GM21423 (cell line): Measurements from ENCODE around the gene STAT1.
A peak's percentile ranks its signal among the peaks of the same experiment; 100 is the strongest.

Experiments used
- ATAC-seq: cut with Tn5 transposase; IDR thresholded peaks from one replicate; pipeline ENCODE4 v1.9.1; 2021; ENCODE audit warnings: mild to moderate bottlenecking, moderate library complexity; ENCODE audit not compliant: unreplicated experiment

Gene STAT1

DNA sequence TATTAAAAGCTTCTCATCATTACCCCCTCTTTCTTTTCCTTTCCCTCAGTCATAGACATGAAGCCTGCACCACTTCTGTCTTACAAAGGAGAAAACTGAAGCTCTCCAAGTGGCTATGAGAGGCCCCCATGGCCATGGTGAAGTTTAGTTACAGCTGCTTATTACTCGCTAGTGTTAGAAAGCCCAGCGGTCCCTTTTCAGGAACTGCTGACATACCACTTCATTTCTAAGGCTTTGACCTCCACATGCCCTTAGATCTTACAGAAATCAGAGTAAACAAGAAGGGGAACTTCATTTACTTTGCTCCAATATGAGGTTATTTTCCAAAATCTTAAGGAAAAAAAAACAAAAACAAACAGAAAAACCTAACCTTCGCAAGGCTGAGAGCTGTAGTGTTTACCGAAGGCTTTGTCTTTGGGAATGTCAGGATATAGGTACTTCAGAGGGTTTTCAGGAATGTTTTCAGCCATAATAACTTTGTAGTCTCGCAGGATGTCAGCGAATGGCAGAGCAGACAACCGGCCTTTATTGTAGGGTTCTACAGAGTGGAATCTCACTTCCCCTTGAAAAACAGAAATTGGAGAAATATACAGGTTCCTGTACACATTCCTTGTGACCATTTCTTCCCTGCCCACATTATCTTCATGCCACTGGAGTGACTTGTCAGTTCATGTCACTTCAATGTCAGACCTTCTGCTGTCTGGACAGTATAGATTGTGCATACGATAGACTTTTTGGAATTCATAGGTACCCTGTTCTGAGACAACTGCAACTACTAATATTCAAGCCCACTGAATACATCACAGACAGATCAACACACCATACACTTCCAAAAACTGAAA is 18.8 kb upstream of the STAT1 start:
- ATAC-seq, result no peak

DNA sequence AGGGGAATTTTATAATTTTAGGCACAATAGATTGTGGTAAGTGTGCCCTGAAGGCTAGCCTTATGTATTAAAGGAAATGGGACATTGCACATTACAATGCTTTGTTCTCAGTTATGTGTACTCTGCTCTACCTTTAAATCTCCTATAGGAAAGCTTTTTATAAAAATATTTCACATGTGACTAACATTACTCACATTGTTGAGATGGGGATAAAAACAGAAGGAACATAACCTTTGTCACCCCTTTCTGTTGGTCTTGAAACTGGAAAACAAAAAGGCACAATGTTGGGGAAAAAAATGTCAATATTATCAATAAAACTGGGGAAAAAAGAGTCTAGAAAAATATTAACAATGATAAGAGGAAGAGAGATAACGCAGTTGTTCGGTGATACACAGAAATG is 17.3 kb upstream of the STAT1 start:
- ATAC-seq, result no peak

DNA sequence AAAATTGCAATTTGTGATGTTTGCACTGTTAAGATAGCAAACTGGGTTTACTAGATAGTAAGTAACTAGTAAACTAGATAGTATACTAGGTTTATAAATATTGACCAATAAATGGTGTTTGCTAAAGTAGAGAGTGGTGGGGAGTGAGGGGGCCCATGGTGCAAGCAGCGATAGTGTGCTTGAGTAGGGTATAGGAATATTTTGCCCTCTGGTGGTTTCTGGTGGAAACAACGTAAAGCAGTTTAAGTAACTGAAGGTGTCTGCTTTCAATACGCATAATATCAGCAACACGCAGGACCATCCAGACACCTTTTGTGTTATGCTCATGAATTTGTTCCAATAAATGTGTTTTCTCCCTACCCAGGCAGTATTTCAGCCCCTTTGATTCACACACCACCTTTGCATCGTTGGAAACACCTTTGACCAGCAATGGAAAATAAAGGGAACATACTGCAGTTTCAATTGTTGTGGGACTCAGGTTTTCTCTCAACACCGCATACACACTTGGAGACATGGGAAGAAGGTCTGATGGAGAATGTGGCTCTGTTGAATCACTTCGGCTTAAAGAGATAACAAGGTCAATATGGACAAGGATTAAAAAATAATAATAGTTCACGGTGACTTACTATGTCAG is 16.7 kb upstream of the STAT1 start:
- ATAC-seq, result peak; percentile 91

DNA sequence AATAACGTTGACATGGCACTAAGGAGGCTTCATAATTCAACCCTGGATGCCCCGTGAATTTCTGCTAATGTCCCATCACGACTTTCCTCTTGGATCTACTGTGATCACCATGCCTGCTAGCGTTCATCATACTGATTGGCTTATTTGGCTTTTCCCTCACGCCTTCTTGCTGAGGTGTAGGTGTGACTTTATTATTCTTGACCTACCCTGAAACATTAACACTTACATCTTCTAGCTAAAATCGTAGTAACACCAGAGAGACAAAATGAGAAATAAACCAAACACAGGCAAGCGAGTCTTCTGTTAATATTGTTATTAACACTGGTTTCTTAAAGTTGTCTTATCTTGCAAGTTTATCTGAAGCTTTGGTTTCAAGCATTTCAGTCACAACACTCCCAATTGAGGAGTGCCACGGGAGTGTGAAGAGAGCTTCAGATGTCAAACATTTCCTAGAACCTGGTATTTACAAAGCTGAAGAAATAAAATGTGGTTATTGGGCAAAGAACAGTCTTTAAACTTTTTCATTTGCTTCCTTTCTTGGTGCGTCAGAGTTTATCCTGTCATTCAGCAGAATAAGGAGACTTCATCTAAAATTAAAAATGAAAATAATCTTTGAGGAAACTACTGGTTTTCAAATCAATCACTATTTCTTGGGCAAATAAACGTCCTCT is 15.4 kb upstream of the STAT1 start:
- no peak for ATAC-seq

DNA sequence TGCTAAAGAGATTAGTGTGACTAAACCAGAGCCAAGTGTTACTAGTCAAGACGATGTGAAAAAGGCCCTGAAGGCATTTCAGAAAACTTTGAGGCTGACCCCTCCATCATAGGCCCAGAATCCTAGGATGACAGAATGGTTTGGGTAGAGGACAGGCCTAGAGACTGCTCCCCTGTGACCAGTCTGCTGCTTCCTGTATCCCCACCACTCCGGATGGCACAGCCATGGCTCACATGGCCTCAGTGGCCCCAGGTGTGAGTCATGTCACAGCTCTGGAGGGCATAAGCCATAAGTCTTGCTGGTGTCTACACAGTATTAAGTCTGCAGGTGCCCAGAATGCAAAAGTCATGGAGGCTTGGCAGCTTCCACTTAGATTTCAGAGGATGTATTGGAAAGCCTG is 12.4 kb upstream of the STAT1 start:
- no peak for ATAC-seq

DNA sequence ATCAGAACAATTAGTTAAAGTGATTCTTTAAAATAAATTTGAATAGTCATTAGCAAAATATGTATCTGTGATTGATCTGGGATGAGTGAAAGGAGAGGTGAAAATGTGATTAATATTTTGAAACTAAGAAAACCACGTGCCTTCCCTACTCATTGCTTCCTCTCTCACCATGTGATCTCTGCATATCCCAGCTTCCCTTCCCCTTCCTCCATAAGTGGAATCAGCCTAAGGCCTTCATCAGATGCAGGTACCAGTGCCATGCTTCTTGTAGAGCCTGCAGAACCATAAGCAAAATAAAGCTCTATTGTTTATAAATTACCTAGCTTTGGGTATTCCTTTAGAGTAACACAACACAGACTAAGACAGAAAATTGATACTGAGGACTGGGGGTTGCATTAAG is 11.2 kb upstream of the STAT1 start:
- no peak for ATAC-seq

DNA sequence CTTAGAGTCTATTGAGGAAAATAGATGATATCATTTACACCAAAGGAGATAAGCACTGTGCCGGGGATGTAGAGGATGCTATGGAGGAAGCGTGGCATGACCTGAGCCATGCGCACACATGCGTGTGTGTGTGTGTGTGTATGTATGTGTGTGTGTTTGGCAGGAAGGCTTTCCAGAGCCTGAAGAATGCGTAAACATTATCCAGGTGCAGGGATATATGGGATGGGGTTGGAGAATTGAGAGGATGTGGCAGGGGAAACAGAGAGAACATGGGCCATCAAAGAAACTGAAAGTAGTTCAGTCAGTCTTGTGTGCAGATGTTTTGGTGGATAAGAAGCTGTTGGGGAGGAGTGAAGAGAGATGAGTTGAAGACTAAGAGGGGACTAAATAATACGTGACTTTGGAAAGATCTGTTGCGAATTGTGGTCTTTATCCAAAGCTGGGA is 9.3 kb upstream of the STAT1 start:
- no peak for ATAC-seq

DNA sequence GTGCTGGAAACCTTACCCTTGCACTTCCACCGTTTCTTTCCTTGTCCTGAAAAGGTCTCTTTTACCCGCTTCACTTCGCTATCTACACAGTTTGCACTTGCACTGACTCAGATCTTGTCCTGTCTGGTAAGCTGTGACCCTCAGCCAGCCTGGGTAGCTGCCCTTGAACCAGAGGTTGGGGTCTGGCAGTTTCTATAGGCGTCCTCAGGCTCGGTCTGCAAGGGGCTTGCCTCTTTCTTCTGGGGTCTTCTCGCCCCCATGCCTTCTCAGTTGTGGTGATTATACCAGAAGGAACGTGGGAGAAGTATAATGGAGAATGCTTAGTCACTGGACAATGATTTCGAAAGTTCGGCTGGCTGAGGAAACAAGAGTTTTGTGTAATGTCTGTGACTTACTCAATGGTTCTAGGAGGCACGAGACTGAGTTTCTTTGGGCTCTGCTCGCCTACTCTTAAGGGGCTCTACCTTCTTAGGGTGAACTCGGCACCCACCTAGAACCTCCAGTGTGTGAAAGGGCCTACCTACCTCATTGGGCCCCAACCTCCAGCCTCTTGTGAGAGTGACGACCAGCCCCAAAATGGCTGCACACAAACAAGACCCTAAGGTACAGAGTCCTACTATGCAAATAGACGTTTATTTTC is 6.9 kb upstream of the STAT1 start:
- ATAC-seq, result peak; percentile 6

DNA sequence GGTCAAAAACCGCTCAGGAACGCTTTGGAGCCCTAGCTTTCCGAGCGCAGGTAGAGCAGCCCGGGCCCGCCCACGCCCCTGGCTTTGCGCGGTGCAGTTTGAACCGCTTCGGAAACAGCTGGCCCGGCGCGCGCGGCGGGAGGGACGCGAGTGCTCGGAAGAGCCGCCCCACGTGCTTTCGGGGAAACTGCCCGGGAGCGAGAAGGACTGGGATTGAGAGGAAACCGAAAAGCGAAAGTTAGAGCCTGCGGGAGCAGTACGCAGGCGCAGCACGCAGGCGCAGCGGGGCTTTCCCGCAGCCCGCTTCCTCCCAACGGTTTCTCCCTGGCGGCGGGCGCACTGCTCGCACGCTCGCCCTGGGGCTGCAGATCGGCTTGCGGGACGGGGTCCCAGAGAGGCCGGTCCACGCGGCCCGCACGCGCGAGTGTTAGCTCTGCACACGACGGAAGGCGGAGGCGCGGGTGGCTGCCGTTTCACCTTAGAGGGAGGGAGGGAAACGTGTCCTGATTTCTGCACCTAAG is 6.3 kb upstream of the STAT1 start:
- ATAC-seq, result peak; percentile 67

DNA sequence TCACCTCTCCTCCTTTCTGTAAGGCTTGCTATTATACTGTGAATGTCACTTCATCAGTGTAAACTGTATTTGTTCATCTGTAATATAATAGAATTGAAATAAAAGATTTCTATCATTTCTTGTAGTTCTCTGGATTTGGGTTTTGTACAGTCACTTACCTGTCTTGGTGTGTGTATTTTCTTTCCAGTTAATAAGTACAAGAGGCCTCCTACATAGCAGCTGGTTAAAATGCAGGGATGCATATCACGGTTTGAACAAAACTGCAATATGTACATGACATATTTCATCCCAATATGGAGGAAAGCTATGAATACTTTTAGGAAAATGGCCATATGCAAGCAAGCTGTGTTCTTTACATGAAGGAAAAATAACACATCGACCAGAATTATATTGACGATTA is 5.4 kb upstream of the STAT1 start:
- ATAC-seq, result no peak

DNA sequence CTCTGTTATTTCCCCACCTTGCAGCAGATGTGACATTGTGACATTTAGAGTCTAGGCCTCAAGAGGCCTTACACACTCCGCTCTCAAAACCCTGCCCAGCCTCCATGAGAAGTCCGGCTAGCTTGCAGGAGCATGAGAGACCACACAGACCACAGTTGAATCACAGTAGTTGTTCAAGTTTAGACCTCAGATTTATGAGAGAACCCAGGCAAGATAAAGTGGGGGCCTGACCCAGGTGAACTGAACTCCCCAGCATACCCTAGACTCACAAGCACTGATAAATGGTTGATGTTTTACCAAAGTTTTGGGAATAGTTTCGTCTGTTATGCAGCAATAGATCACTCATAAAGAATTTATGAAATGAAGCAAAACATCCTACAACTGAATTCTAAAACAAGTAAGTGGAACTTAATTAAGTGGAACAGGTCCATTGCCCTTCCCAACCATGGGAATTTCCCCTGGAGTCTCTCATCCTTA is 4.7 kb upstream of the STAT1 start:
- peak; percentile 23 for ATAC-seq

DNA sequence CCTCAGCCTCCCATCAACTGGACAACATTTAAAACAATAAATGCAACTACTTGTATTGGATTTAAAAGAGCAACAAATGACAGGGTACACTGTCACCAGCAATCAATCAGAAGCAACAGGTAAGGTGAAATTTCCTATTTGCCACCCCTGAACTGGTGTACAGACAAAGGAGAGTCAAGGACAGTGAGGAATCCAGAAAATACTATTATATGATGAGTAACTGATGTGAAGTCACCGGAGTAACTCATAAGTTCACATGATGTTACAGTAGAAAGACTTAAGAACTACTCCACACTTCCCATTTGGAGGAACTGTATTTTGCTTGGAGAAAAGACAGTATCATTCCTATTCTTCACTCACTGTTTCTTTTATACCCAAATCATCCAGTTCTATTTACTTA is 4.1 kb upstream of the STAT1 start:
- no peak for ATAC-seq

DNA sequence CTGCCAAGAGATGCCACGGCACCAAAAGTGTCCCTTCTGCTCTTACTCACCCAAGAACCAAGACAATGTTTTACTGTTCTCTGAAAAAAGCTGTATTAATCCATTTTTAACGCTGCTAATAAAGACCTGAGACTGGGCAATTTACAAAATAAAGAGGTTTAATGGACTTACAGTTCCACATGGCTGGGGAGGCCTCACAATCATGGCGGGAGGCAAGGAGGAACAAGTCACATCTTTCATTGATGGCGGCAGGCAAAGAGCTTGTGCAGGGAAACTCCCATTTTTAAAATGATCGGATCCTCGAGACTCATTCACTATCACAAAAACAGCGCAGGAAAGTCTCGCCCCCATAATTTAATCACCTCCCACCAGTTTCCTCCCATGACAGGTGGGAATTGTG is 1.9 kb upstream of the STAT1 start:
- ATAC-seq, result no peak

DNA sequence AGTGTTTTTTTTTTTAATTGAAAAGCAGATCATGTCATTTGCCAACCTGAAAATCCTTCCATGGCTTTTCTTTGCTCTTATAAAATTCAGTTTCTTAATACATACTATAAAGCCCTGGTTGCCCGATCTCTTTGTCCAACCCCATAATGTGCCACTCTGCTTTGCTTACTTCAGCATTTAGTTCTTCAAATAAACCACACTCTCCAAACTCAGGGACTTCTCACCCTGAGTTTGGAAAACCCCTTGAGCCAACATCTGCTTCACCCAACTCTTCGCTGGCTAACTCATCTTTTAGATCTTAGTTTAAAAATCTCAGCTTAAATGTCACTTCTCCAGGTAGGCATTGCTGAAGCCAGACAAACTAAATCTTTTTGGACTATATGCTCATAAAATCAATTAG is 1.3 kb upstream of the STAT1 start:
- ATAC-seq, result no peak

DNA sequence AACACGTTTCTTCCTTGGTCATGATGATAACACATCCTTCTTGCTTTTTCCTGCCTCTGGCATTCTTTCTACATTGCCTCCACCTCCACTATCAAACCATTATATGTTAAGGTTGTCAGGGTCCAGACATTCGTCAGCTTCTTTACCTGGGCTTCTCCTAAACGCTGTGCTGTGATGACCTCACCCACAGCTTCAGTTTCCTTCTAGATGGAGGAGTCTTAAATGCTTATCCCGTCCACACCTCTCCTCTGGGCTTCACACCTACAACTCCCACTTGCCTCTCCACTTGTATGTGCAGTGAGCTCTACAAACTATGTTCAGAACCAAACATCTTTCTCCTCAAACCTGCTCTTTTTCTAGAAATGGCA is 666 bp upstream of the STAT1 start:
- ATAC-seq, result no peak

DNA sequence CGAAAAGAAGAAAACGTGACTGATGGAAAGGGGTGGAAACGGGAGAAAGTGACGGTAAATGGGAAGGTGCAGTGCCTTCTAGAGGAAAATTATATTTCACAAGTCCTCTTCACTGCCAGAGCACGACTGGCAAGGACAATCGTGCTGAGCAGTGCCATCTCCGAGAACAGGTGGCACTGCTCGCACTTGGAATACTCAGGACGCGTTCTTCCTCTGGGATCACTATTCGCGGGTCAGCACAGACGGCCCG is 364 bp downstream of the STAT1 start:
- ATAC-seq, result no peak

DNA sequence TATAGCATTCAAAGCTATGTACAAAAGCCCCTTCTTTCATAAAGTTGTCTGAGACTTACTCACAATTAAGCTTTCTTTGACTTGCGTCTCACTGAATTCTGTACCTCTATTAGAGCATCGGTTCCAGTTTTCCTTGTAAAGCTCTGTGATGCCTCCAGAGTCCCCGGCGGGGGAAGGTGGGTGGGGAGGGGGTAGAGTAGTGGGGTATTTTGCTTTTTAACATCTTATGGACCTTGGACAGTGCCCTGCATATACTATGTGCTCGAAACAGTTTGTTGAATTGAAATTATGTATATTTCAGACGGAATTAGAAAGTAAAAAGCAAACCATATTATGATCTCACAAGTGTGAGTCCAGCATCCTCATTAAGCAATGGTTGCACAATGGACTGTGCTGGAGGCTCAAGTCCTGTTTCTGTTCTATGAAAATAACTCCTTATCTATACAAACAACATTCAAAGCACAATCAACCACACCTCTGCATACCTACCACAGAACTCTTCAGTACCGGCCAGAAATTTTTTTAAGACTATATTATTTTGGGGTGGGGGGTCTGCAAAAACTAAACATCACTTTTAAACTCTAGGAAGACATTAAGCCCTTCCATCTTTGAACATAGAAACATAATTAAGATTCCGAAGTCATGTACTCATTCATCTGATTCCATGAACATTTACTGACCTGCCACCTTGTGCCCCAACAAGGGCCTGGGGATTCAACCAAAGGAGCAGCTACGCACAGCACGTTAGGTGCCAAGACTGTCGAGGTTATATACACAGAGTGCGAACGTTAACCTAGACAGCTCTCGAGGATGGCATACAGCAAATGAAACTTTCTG is 908 bp downstream of the STAT1 start:
- no peak for ATAC-seq

DNA sequence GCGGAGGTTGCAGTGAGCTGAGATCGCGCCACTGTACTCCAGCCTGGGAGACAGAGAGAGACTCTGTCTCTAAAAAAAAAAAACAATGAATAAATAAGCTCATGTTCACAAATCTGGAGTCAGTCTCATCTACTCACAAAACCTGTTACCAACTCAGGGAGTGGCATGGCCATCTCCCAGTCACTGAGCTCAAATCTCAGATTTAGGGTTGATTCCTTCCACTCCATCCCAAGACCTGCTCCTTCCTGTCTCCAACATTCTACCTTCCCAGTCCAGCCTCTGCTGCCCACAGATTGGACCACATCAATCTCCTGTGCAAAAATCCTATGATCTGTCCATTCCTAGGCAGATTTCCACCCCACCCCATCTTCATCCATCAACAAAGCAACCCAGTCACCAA is 1.6 kb downstream of the STAT1 start:
- ATAC-seq, result no peak

DNA sequence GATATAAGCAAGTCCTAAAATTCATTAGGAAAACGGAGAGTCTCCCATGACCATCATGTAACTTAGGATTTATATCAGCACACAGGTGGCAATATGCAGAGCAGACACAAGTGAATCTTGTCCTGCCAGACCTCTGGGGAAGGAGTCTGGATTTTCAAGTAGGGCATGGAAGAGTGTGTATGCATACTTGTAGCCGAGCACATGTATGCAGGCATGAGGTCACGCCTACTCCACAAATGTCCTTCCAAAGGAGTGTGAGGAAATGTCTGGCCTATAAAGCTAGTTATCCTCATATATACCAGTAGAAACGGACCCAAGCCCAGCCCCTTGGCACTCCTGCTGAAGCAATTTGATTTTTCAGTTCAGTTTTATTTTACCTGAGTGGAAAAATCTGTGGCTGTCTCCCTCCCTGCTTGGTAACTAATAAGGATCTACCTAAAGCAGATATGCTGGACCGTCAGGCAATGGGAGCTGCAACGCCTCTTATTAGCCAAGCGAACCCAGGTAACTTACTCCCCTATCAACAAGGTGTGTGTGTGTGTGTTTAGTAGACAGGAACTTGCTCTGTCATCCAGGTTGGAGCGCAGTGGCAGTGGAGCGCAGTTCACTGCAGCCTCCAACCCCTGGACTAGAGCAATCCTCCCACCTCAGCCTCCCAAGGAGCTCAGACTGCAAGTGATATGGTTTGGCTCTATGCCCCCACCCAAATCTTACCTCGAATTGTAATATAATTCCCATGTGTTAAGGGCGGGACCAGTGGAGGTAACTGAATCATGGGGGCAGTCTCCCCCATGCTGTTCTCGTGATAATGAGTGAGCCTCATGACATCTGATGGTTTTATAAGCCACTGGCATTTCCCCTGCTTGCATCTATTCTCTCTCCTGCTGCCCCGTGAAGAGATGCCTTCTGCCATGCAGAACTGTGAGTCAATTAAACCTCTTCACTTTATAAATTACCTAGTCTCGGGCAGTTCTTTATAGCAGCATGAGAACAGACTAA is 2.8 kb downstream of the STAT1 start:
- no peak for ATAC-seq
